Urothelium cell line (cell line): ENCODE measurements around the gene SLC6A1.
A peak's percentile ranks its signal among the peaks of the same experiment; 100 is the strongest.

ENCODE experiments used
- DNase-seq: peaks from one replicate; pipeline ENCODE4 v3.0.0; 2011; ENCODE audit warnings: low spot score, mixed read lengths
- FAIRE-seq: peaks from 2 replicates; lab custom pipeline; 2011; peaks lifted over from hg19 to GRCh38; lab: Jason Lieb, UNC

Gene SLC6A1

GRCh38 chr3:11015369-11015768, 22.8 kb downstream of the SLC6A1 start:
- DNase-seq (no peak), FAIRE-seq (no peak)

GRCh38 chr3:11016727-11017126, 24.2 kb downstream of the SLC6A1 start:
- FAIRE-seq = no peak
- DNase-seq = no peak

- DNase-seq (no peak), FAIRE-seq (no peak)
These were observed 26.7 kb downstream of the SLC6A1 start for GRCh38 chr3:11019116-11019819.

- FAIRE-seq (no peak), DNase-seq (no peak)
These were observed 28.2 kb downstream of the SLC6A1 start for GRCh38 chr3:11020764-11021163.

- DNase-seq = no peak
- peak; percentile 17 for FAIRE-seq
These were observed 29.1 kb downstream of the SLC6A1 start for GRCh38 chr3:11021611-11022011.

- no peak for DNase-seq
- FAIRE-seq = no peak
These were observed 29.6 kb downstream of the SLC6A1 start for GRCh38 chr3:11022115-11022514.

GRCh38 chr3:11024181-11024580, 31.6 kb downstream of the SLC6A1 start:
- DNase-seq = no peak

GRCh38 chr3:11029948-11030347, 37.4 kb downstream of the SLC6A1 start:
- FAIRE-seq (no peak), DNase-seq (no peak)

More at GRCh38 chr3:11024181-11024580, 31.6 kb downstream of the SLC6A1 start:
- no peak for FAIRE-seq

GRCh38 chr3:11033871-11034270, 41.3 kb downstream of the SLC6A1 start:
- DNase-seq = no peak
- no peak for FAIRE-seq

- FAIRE-seq = no peak
- DNase-seq = no peak
These were observed 41.9 kb downstream of the SLC6A1 start for GRCh38 chr3:11034309-11034985.

- no peak for DNase-seq
- FAIRE-seq = no peak
These were observed 43.4 kb downstream of the SLC6A1 start for GRCh38 chr3:11035757-11036505.

GRCh38 chr3:11037241-11037873, 44.8 kb downstream of the SLC6A1 start:
- no peak for DNase-seq
- FAIRE-seq = no peak

GRCh38 chr3:11037976-11038375, 45.4 kb downstream of the SLC6A1 start:
- FAIRE-seq (no peak), DNase-seq (no peak)

GRCh38 chr3:11045536-11045935, 53.0 kb downstream of the SLC6A1 start:
- no peak for FAIRE-seq
- no peak for DNase-seq

GRCh38 chr3:11047500-11047899, 55.0 kb downstream of the SLC6A1 start:
- DNase-seq (no peak), FAIRE-seq (no peak)

- FAIRE-seq (no peak), DNase-seq (no peak)
These were observed 58.2 kb downstream of the SLC6A1 start for GRCh38 chr3:11050666-11051323.

- DNase-seq (no peak), FAIRE-seq (no peak)
These were observed 61.5 kb downstream of the SLC6A1 start for GRCh38 chr3:11053926-11054503.

GRCh38 chr3:11054739-11055438, 62.3 kb downstream of the SLC6A1 start:
- FAIRE-seq (no peak), DNase-seq (no peak)

- no peak for FAIRE-seq
- DNase-seq = no peak
These were observed 62.9 kb downstream of the SLC6A1 start for GRCh38 chr3:11055496-11055895.

- no peak for FAIRE-seq
- DNase-seq = no peak
These were observed 64.0 kb downstream of the SLC6A1 start for GRCh38 chr3:11056531-11057050.
